OCI-LY7 (cell line): ENCODE data around the gene CRY1.

Source experiments
- CTCF ChIP-seq: fragments of 200-600 bp; sonication (generic); conservative IDR thresholded peaks from 2 replicates; pipeline ENCODE4 v1.5.1; 2014; ENCODE audit warnings: mild to moderate bottlenecking, antibody characterized with exemption, low read length, moderate library complexity, mixed read lengths
- EZH2phosphoT487 ChIP-seq: fragments of 200-600 bp; sonication (generic); IDR thresholded peaks from 2 replicates; pipeline ENCODE4 v1.6.1; 2018; ENCODE audit warnings: low read depth, borderline replicate concordance, mild to moderate bottlenecking, mixed run types, antibody characterized with exemption, low read length, moderate library complexity, mixed read lengths

DNA sequence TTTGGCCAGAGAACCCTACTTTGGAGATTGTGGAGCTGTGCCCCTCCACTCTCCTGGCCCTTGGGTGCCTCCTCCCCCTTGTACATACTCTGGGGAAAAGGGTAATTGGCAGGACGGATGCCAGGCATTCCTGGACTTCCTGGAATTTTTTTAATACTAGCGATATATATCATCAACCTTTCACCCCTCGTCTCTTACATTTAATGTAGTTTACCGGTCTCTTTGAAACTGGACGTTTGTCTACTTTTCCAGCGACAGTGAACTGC lies 767 bp upstream of the CRY1 start:
- TF ChIP-seq CTCF (no peak), EZH2phosphoT487 (no peak)
